GM18907 (cell line): Measurements from ENCODE around the gene SH2D7.

Experiments used
- ATAC-seq: cut with Tn5 transposase; IDR thresholded peaks from one replicate; pipeline ENCODE4 v1.9.1; 2021; ENCODE audit warnings: mild to moderate bottlenecking, moderate library complexity; ENCODE audit not compliant: unreplicated experiment

SH2D7 gene

DNA sequence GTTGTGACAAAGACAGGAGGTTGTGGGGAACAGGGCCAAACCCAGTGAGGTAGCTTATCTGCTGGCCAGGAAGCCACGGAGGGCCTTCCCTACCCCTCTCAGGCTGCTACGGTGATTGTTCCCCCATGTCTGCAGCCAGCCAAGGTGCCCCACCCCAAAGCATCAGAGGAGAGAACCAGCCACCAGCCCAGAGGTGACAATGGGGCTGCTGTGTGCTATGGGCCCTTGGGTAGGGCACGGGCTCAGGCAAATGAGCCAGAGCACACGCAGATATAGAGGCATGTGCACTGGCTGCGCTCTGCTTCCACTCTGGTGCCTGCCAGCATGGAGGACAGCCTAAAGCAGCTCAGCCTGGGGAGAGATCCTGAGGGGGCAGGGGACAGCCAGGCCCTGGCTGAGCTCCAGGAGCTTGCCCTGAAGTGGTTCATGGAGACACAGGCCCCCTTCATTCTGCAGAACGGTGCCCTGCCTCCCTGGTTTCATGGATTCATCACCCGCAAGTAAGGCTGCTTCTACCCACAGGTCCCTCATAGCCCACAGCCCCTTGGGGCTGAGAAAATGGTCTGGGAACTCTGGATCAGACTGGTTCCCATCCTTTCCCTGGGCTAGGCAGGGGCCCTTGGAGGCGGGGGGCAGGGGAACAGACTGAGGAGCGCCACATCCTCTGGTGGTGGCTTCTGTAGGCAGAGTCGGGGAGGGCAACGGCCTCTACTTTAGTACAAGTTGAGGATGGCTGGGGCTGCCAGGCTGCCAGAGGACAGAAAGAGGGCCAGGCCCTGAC, at the start of gene SH2D7:
TSS of gene SH2D7 (plus strand) at position 301 of the 781 bp plus-strand sequence. CDS start at position 325, 24 bp downstream.
- no peak for ATAC-seq

DNA sequence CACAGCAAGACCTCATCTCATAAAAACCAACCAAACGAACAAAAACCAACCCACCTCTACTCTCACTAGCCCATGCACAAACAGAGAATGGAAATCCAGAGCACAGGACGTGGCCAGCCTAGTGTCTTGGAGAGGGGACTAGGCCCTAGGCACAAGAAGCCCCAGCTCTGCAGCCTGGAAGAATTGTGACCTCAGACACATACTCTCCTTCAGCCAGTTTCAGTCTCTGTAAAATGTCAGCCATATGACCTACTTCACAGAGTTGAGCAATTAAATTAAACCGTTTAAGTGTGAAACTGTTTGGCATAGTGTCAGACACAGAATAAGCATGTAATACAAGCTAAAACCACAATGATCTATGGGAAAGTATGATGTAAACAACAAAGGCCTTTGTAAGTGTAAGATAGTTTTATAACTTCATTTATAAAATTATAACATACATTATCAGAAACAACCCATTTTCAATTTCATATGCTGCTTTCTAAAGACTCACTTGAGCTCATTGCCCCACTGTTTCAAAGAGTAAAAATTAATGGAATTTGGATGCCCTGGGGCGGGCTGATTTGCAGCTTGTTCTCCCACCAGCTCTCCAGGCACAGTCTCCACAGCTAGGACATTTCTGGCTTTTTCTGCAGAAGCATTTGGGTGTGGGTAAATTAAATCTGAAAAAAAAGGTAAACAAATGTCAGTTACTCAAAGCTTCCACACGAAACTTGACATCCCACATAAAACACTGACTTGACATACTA, 47.8 kb upstream of the SH2D7 start:
- ATAC-seq: no peak

- ATAC-seq: no peak
These were observed 47.2 kb upstream of the SH2D7 start for GRCh38 chr15:78045189-78045588.

GRCh38 chr15:78046796-78047341, 45.5 kb upstream of the SH2D7 start:
- peak; percentile 38 for ATAC-seq

DNA sequence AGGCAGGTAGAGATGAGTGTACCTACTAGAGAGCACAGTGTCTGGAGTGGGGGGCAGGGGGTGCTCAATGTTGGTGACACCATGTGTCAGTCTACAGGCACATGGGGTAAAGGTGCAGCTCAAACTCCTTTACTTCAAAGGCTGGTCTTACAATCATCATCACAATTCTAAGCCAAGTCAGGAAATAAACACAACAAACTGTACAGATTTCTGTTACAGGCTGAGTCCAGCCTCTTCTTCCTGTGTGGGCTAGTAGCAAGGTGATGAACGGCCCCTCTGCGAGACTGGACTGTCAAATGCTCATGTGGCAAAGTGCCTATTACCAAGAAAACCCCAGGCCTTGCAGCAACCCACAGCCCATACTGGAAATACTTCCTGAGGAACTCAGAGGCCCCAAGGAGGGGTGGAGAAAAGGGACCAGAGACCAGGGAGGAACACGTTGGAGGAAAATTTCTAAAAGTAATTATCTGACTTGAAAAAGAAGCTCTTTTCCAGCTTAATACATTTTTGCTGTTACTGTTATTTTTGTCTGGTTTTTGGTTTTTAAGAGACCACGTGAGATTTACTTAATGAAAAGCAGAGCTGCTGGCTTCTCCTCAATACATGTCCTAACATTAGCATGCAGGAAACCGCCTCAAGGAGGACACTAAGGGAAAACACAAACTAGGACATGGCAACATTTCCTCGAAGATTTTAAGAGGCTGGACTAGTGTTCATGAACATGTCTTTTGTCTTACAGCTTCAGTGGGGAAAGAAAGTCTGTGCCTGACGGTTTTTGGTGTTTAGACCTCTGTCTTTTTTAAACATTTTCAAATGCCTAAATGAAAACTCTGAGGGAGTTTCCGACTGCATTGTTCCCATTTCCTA, 44.4 kb upstream of the SH2D7 start:
- ATAC-seq: no peak

GRCh38 chr15:78048628-78048920, 43.8 kb upstream of the SH2D7 start:
- no peak for ATAC-seq

- ATAC-seq: peak; percentile 67
These were observed 42.5 kb upstream of the SH2D7 start for GRCh38 chr15:78049691-78050440.

- ATAC-seq: peak; percentile 27
These were observed 41.9 kb upstream of the SH2D7 start for GRCh38 chr15:78050441-78050809.

DNA sequence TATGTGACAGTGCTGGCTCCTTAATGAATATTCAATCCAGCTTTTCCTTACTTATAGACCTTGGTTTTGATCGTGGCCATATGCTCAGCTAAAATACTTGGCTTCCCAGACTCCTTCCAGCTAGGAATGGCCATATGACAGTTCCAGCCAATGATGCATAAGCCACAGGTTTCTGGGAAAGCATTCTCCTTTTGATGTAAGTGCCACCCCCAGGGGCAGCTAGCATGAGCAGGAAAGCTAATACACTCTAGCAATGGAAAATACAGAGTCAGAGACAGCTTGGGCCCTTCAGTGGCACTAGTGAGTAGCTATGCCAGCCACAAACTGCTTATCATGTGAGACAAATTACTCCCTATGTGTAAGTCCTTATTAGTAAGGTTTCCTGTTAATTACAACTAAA, 41.5 kb upstream of the SH2D7 start:
- ATAC-seq: no peak

DNA sequence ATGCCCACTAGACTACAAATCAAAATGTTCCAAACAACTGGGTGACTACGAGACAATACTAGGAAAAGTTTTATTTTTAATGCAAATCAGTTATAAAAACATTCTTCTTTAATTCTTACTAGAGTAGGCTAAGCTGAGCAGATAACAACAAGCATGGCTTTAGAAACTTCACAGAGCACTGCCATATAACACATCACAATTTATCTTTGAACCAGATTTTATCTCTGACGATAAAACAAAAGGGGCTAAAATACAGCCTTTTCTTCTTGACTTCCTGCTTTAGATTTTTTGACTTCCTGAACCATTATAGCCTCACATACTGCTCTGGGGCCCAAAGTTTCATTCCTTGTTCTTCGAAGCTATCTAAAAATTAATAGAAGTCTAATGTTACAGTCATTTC, 40.8 kb upstream of the SH2D7 start:
- no peak for ATAC-seq

DNA sequence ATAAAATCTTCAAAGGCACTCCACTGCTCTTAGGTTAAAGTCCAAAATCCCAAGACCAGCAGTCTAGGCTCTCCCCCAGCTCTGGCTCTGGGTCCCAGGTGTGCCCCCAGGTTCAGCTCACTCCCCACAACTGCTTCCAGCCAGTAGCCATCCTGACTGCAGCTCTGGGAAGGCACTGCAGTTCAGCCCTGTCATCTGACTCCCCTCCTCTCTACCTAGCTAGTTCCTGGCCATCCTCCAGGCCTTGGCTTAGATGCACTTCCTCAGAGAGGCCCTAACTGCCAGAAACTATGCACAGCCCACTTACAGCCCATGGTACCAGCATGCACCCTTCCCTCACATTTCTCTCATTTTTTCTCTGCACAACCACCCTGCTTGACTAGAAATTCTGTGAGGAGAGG, 40.4 kb upstream of the SH2D7 start:
- ATAC-seq: no peak

GRCh38 chr15:78052545-78052944, 39.8 kb upstream of the SH2D7 start:
- no peak for ATAC-seq

GRCh38 chr15:78054518-78054917, 37.8 kb upstream of the SH2D7 start:
- no peak for ATAC-seq

DNA sequence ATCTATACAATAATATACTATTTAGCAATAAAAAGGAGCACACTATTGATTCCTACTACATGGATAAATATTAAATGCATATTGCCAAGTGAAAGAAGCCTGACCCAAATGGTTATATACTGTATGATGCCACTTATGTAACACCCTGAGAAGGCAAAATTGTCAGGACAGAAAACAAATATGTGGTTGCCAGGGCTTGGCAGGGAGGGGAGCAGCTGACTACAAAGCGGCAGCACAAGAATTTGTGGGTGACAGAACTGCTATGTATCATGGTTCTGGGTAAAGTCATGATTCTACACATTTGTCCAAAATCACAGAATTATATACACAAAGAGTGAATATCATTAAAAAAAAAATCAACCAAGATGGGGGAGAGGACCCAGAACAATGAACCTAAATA, 37.4 kb upstream of the SH2D7 start:
- ATAC-seq: no peak

- no peak for ATAC-seq
These were observed 36.2 kb upstream of the SH2D7 start for GRCh38 chr15:78055919-78056713.

DNA sequence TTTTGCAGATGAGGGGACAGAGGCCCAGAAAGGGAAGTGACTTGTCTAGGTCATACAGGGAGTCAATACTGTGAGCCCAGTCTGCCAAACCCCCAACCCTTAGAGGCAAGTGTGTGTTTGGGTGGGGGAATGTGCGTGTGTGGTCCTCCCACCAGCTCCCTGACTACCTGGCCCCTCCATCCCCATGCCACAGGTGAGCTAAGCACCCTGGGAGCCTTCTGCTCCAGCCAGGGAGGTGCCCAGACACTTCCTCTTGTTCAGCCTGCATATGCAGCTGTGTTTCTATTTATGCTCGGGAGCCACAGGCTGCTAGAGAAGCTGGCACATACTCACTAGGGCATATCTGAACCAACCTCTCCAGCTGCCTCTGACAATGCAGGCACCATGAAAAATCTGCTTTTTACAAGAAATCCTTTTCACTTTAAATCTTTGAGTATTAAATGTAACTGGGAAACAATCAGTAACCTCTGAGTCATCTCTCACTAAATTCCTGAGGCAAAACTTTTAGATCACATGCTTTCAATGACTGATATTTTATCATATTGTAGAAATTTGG, 35.6 kb upstream of the SH2D7 start:
- no peak for ATAC-seq

DNA sequence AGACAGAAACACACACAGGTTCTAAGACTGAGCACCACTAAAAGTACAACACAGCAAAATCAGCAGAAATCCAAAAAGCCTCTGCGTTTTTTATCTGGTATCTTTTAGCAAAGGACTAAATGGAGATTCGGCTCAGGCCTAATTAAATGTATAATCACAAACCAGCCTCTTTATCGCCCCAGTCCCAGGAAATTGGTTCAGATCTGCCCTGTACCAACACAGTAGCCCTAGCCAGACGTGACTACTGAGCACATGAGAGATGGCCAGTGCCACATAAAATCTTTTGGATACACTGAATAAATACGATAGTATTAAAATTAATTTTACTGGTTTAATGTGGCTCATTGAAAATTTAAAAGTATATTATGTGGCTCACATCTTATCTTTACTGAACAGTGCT, 34.6 kb upstream of the SH2D7 start:
- no peak for ATAC-seq

GRCh38 chr15:78058401-78058935, 33.9 kb upstream of the SH2D7 start:
- ATAC-seq: no peak

DNA sequence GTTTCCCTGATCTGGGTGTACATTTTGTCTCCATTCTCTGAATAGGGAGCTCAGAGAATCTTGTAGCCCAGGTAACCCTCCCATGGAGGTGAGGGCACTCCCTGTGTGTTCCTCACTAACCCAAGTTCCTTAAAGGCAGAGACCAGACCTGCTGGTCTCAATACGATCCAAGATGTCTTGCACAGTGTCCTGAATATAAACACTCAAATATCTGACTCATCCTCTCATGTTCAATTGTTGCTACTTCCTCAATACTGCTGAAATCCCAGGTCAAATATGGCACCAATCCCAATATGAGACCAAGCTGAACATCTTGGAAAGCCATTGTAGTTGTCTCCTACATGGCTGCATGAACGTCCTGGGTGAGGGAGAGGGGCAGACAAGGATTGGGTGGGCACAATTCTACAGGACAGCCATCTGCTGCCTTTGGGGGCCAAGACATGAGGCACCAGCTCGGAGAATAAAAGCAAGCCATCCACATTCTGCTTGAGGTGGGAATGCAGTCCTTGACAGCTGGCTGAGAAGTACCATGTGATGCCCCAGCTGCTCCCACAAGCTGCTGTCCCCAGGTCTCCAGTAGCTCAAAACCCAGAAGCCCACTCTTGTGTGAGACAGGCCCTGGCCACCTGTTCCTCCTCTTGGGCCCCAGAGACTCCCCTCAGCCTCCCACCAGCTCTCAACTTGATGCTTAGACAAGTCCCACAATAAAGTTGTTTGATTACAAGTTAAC, 33.1 kb upstream of the SH2D7 start:
- no peak for ATAC-seq
